ENCODE measurements around the gene TCP10L.
"Not testable (repeated sequence)": the region's sequence is repeated elsewhere in the genome, so short reads cannot be mapped to it uniquely, and the experiment has no call there.

DNA sequence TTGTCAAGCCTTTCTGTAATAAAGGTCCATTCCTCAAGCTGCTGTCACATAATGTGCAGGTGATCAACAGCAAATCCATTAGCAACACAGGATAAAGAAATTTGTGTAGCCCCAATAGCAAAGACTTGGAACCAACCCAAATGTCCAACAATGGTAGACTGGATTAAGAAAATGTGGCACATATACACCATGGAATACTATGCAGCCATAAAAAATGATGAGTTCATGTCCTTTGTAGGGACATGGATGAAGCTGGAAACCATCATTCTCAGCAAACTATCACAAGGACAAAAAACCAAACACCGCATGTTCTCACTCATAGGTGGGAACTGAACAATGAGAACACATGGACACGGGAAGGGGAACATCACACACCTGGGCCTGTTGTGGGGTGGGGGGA is 42.3 kb downstream of the TCP10L start:
- TF ChIP-seq, protein P1, sequence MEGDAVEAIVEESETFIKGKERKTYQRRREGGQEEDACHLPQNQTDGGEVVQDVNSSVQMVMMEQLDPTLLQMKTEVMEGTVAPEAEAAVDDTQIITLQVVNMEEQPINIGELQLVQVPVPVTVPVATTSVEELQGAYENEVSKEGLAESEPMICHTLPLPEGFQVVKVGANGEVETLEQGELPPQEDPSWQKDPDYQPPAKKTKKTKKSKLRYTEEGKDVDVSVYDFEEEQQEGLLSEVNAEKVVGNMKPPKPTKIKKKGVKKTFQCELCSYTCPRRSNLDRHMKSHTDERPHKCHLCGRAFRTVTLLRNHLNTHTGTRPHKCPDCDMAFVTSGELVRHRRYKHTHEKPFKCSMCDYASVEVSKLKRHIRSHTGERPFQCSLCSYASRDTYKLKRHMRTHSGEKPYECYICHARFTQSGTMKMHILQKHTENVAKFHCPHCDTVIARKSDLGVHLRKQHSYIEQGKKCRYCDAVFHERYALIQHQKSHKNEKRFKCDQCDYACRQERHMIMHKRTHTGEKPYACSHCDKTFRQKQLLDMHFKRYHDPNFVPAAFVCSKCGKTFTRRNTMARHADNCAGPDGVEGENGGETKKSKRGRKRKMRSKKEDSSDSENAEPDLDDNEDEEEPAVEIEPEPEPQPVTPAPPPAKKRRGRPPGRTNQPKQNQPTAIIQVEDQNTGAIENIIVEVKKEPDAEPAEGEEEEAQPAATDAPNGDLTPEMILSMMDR (IDR thresholded peaks at IDR 0.05) = not testable (repeated sequence)
- TF ChIP-seq POLR2A (IDR thresholded peaks at IDR 0.05) = not testable (repeated sequence)
